A673 (cell line): ENCODE data around the gene COL4A4. TPM values are rescaled to one million over a fixed set of nuclear protein-coding genes. Genes with fewer than 3 reads are reported as not detected.
A peak's percentile ranks its signal among the peaks of the same experiment; 100 is the strongest.

Source experiments
- BruUV-seq: library from RNA; stranded (reverse); fragments of 400-500 nt; replicated peaks from 2 replicates; lab custom pipeline; 2021; lab: Mats Ljungman, UMichigan
- CTCF ChIA-PET: fragments of 300-600 bp; sonication (Branson Sonifier 250); formaldehyde crosslinking; loops from one replicate; lab custom pipeline; 2022; ENCODE audit warnings: antibody characterized with exemption; lab: Charles Lee
- POLR2A ChIA-PET: fragments of 300-600 bp; sonication (Branson Sonifier 250); formaldehyde crosslinking; loops from one replicate; lab custom pipeline; 2022; ENCODE audit warnings: antibody characterized with exemption; ENCODE audit not compliant: low non-redundant PET; lab: Charles Lee
- DNase-seq: peaks from one replicate; pipeline ENCODE4 v3.0.0-alpha.2; 2015; ENCODE audit warnings: low spot score
- H3K27ac ChIP-seq: fragments of 200-600 bp; sonication (generic); 2 replicates; pipeline ENCODE4 v1.5.1; 2016; ENCODE audit warnings: mixed run types, low read depth, mild to moderate bottlenecking, mixed read lengths, antibody characterized with exemption, low read length; ENCODE audit not compliant: poor library complexity, severe bottlenecking
- H3K27me3 ChIP-seq: fragments of 200-600 bp; sonication (generic); replicated peaks from 2 replicates; pipeline ENCODE4 v1.6.1; 2017; ENCODE audit warnings: mixed run types, low read depth, mild to moderate bottlenecking, mixed read lengths, antibody characterized with exemption, low read length; ENCODE audit not compliant: insufficient read depth, poor library complexity
- H3K36me3 ChIP-seq: fragments of 200-600 bp; sonication (generic); 2 replicates; pipeline ENCODE4 v1.6.1; 2016; ENCODE audit warnings: mixed run types, mild to moderate bottlenecking, mixed read lengths, antibody characterized with exemption, low read length; ENCODE audit not compliant: insufficient read depth, poor library complexity, severe bottlenecking
- H3K4me1 ChIP-seq: fragments of 200-600 bp; sonication (generic); 2 replicates; pipeline ENCODE4 v1.6.1; 2017; ENCODE audit warnings: mixed run types, mild to moderate bottlenecking, mixed read lengths, antibody characterized with exemption, low read length; ENCODE audit not compliant: insufficient read depth, poor library complexity, severe bottlenecking
- H3K4me3 ChIP-seq: fragments of 200-600 bp; sonication (generic); 2 replicates; pipeline ENCODE4 v1.5.1; 2016; ENCODE audit warnings: low read depth, mixed run types, mild to moderate bottlenecking, mixed read lengths, low read length; ENCODE audit not compliant: poor library complexity, severe bottlenecking
- H3K9me3 ChIP-seq: fragments of 200-600 bp; sonication (generic); 2 replicates; pipeline ENCODE4 v1.6.1; 2016; ENCODE audit warnings: mixed run types, low read depth, mild to moderate bottlenecking, mixed read lengths, antibody characterized with exemption, low read length; ENCODE audit not compliant: poor library complexity, severe bottlenecking
- EZH2 ChIP-seq: fragments of 200-600 bp; sonication (generic); IDR thresholded peaks from 2 replicates; pipeline ENCODE4 v1.6.1; 2017; ENCODE audit warnings: borderline replicate concordance, low read depth, mild to moderate bottlenecking, mixed read lengths, antibody characterized with exemption, low read length; ENCODE audit not compliant: poor library complexity, severe bottlenecking
- intact Hi-C: fragments of 100-400 bp; cut with micrococcal nuclease; formaldehyde crosslinking; loops from one replicate; pipeline ENCODE4 v1.10.0; 2022; ENCODE audit not compliant: unreplicated experiment
- total RNA-seq: library from RNA; stranded (reverse); gene quantifications from 2 replicates; pipeline ENCODE4 v1.2.3, GENCODE V29; 2021
- TF ChIP-seq, protein P1 (sequence below): fragments of 300-800, 200-600 bp; sonication (generic); conservative IDR thresholded peaks from 2 replicates; pipeline ENCODE4 v1.5.1; 2017; ENCODE audit warnings: low read depth, mild to moderate bottlenecking, antibody characterized with exemption, low read length, moderate library complexity, mixed read lengths

The COL4A4 gene
- total RNA-seq, 1 experiment from 2014 or later = not detected

DNA sequence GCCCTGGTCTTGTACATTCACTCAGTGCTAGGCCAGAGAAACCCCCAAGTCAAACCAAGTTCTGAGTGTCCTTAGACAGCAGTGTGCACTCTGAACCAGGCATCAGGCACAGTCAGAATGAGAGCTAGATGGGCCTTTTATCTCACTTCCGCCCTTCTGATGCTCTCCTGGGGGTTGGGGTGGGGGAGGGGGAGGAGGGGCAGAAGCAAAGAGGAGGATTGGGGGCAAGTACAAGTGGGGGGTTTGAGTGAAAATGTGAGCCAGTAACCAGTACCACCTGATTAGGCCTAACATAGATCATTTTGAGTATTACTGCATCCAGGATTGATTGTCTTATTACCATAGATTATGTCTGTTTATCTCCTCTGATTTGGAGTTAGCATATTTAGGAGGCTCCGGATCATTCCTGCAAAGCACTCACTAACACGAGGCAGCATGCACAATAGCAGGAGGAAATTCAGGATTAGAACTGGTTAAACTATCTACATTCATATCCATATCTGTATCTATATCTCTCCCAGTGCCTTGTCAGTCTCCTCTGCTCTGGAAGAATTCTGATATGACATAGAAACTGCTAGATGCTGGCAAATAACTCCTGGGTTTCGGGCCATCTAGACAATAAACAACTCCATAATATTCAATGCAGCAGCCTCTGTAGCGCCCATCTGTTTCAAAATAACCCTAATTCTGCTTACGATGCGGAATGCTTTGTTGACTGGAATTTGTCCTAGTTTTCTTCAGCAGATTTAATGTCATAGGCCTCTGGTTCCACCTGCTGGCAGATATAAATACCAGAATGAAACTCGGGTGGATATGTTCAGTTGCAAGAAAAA is 179.0 kb downstream of the COL4A4 start:
- Histone ChIP-seq H3K4me1 (peaks cover 14% of the 10 kb centered on the region), H3K36me3 (no peaks in the 10 kb centered on the region), H3K27ac (peak overlapping the region; percentile 52), H3K9me3 (no peaks in the 10 kb centered on the region), H3K4me3 (no peak overlapping the region), H3K27me3 (no peaks in the 10 kb centered on the region)
- DNase-seq = peak; percentile 88
- ChIA-PET POLR2A (no interaction called here), CTCF (interaction anchor here (0.6 to 1.7 kb wide), 6 partner anchors 14 to 1320 kb away, joined by 3 to 16 read pairs (median 6); no protein-coding TSS in a partner anchor)
- TF ChIP-seq EZH2 = no peak
- TF ChIP-seq, protein P1, sequence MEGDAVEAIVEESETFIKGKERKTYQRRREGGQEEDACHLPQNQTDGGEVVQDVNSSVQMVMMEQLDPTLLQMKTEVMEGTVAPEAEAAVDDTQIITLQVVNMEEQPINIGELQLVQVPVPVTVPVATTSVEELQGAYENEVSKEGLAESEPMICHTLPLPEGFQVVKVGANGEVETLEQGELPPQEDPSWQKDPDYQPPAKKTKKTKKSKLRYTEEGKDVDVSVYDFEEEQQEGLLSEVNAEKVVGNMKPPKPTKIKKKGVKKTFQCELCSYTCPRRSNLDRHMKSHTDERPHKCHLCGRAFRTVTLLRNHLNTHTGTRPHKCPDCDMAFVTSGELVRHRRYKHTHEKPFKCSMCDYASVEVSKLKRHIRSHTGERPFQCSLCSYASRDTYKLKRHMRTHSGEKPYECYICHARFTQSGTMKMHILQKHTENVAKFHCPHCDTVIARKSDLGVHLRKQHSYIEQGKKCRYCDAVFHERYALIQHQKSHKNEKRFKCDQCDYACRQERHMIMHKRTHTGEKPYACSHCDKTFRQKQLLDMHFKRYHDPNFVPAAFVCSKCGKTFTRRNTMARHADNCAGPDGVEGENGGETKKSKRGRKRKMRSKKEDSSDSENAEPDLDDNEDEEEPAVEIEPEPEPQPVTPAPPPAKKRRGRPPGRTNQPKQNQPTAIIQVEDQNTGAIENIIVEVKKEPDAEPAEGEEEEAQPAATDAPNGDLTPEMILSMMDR = peak; percentile 77
- no TSS peak for BruUV-seq
- intact Hi-C loops = loop anchor here (1.0 to 2.0 kb wide), 3 partner anchors 184 to 1315 kb away; no protein-coding TSS in a partner anchor

DNA sequence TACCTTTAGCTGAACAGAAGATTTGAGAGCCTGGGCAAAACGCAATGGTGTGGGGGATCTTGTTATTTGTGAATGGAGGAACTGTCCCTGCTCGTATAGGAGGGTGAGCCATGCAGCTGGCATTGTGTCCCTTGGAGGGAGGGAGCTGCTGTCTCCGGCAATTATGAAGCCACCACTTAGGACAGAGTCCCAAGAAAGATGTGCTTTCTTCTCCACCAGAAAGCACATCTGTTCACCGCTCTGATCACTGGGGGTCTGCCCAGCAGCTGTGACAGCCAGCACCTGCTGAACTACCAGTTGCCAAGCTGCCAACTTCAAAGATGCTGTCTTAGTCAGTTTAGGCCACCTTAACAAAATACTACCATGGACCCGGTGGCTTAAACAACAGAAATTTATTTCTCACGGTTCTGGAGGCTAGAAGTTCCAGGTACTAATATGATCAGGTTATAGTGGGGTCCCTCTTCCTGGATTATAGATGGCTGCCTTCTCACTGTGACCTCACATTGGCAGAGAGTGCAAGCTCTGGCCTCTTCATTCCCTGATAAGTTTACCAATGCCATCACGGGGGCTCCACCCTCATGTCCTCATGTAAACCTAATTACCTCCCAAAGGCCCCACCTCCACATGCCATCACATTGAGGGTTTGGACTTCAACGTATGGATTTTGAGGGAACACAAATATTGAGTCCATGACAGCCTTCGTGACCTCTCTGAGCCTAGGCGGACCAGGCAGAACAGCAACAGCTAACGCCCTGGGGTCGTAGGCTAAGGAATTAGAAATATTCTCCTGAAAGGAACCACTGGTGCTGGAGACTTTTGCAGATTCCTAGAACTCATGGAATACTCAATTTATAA is 179.9 kb downstream of the COL4A4 start:
- POLR2A ChIA-PET = no interaction called here
- intact Hi-C loops = loop anchor here (2.0 kb wide), 2 partner anchors 183 to 1189 kb away; no protein-coding TSS in a partner anchor
- CTCF ChIA-PET = interaction anchor here (0.7 to 1.7 kb wide), 2 partner anchors 15 to 1319 kb away, joined by 16 read pairs; no protein-coding TSS in a partner anchor
- Histone ChIP-seq H3K4me1 (peaks cover 14% of the 10 kb centered on the region), H3K27ac (peak overlapping the region; percentile 15), H3K4me3 (no peak overlapping the region), H3K36me3 (no peaks in the 10 kb centered on the region), H3K27me3 (no peaks in the 10 kb centered on the region), H3K9me3 (no peaks in the 10 kb centered on the region)
- TF ChIP-seq EZH2 = no peak
- TF ChIP-seq, protein P1 = no peak
- BruUV-seq = no TSS peak
- no peak for DNase-seq

DNA sequence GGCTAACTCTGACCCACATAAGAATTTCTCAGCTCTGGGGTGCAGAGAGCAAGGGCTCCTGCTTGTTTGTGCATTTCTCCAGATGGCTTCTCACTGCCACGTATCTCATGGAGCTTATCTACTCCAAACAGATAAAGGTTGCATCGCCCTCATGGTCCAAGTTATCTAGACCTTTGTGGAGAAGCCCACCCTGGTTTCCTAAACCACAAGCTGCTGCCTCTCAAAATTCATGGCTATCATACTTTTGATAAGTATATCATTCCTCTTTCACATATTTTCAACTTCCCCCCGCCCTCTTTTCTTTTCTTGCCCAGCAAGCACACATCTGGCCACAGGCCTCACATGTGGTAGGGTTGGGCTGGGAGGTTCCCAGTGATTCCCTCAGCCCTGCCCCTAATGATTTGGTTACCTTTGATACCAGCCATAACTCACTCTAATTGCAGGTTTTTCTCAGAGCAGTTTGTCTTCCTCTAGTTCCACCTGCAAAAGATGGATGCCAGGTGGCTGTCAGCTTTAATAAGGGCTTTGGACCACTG is 182.1 kb downstream of the COL4A4 start:
- Histone ChIP-seq H3K4me1 (peaks cover 21% of the 10 kb centered on the region), H3K9me3 (no peaks in the 10 kb centered on the region), H3K27me3 (no peaks in the 10 kb centered on the region), H3K4me3 (no peak overlapping the region), H3K27ac (no peak overlapping the region), H3K36me3 (no peaks in the 10 kb centered on the region)
- DNase-seq = no peak
- intact Hi-C loops = no loop called here
- TF ChIP-seq, protein P1 = no peak
- TF ChIP-seq EZH2 = no peak
- no TSS peak for BruUV-seq
- ChIA-PET POLR2A (no interaction called here), CTCF (interaction anchor here (0.6 kb wide), 1 partner anchor 40 kb away, joined by 5 read pairs; no protein-coding TSS in a partner anchor)
